Fibroblast of lung (primary cell): ENCODE results near the gene MFSD6L.

Experiments
- EZH2 ChIP-seq: IDR thresholded peaks from 2 replicates; pipeline ENCODE4 v1.5.1; 2012; ENCODE audit warnings: low read length, control low read depth, mild to moderate bottlenecking; ENCODE audit errors: missing control alignments
- TF ChIP-seq, protein P1 (sequence below), 2 donors: IDR thresholded peaks in 1 of 2; conservative IDR thresholded peaks in 1 of 2; 1 replicate in 1 of 2; 2 replicates in 1 of 2; pipeline ENCODE4 v1.5.1; 2011 to 2012; ENCODE audit warnings: low read length in 2 of 2, control low read depth in 1 of 2, inconsistent platforms in 1 of 2, low read depth in 1 of 2, mild to moderate bottlenecking in 1 of 2

DNA sequence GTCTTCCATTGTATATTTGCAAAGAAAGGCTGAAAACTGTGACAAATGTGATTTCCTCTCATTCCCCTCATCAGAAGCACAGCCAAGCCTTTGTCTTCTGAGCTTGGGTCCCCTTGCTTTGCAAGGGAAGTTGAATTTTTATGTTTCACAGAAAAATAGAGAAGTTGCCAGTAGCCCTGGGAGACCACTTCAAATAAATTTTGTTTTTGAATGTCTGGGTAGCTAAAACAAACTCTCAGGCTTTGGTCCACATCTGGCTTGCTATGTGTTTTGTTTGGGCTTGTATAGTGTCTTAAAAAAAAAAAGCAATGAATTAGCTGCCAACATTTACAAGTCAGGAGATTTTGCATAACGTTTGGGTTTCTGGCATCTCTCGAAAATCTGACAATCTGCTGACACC, 44.2 kb upstream of the MFSD6L start:
- TF ChIP-seq, protein P1, sequence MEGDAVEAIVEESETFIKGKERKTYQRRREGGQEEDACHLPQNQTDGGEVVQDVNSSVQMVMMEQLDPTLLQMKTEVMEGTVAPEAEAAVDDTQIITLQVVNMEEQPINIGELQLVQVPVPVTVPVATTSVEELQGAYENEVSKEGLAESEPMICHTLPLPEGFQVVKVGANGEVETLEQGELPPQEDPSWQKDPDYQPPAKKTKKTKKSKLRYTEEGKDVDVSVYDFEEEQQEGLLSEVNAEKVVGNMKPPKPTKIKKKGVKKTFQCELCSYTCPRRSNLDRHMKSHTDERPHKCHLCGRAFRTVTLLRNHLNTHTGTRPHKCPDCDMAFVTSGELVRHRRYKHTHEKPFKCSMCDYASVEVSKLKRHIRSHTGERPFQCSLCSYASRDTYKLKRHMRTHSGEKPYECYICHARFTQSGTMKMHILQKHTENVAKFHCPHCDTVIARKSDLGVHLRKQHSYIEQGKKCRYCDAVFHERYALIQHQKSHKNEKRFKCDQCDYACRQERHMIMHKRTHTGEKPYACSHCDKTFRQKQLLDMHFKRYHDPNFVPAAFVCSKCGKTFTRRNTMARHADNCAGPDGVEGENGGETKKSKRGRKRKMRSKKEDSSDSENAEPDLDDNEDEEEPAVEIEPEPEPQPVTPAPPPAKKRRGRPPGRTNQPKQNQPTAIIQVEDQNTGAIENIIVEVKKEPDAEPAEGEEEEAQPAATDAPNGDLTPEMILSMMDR (conservative IDR thresholded peaks at IDR 0.05 in 1 of 2, IDR thresholded peaks at IDR 0.05 in 1 of 2; ENCODE audit: low read depth in 1 of 2, low read length in 2 of 2) = no peak
- no peak for TF ChIP-seq EZH2
